Sigmoid colon (tissue), 3 donors: Measurements from ENCODE around the gene AK5.

Experiments used
- CTCF ChIP-seq, 4 experiments: fragments of 450-650 bp in 3 of 4; fragments of 200-600 bp in 1 of 4; IDR thresholded peaks; one replicate each; pipeline ENCODE4 v1.5.1; 2016 to 2019; ENCODE audit warnings: antibody characterized with exemption in 4 of 4, mild to moderate bottlenecking in 3 of 4, moderate library complexity in 2 of 4
- POLR2A ChIP-seq, 2 donors: fragments of 450-650 bp; IDR thresholded peaks; one replicate each; pipeline ENCODE4 v1.6.1; 2016; ENCODE audit warnings: antibody characterized with exemption in 2 of 2, mild to moderate bottlenecking in 2 of 2, moderate library complexity in 2 of 2

- no peak for TF ChIP-seq CTCF (IDR thresholded peaks at IDR 0.05)
- no peak for TF ChIP-seq POLR2A (IDR thresholded peaks at IDR 0.05)
These were observed 35.1 kb downstream of the AK5 start for GRCh38 chr1:77316966-77317365.
